ENCODE measurements around the gene CLEC16A. TPM values are rescaled to one million over a fixed set of nuclear protein-coding genes. Genes with fewer than 3 reads are reported as not detected.

Gene CLEC16A
- total and polyA plus RNA-seq, 9 of the 15 experiments (the other 6 are each of a cell fraction or from before 2014, with no cell fraction given): 1.00 to 22.3 (median 10.0) TPM

GRCh38 chr16:10938796-10939648 is 5.3 kb upstream of the CLEC16A start (continued):
- TF ChIP-seq CREBBP (IDR thresholded peaks at IDR 0.05; ENCODE audit: low read depth, low read length): no peak
- no peak for TF ChIP-seq ATF4 (CRISPR knock-in tag; IDR thresholded peaks at IDR 0.05)
- TF ChIP-seq ZNF584 (CRISPR knock-in tag; IDR thresholded peaks at IDR 0.05; ENCODE audit: low read depth): 0 out of 2 replicates have a peak, but pooled peaks have one; percentile 60
- no peak for TF ChIP-seq NCOA2 (IDR thresholded peaks at IDR 0.05; ENCODE audit: partially characterized antibody in 2 of 2)
- peak; percentile 59 for TF ChIP-seq TCF3 (CRISPR knock-in tag; IDR thresholded peaks at IDR 0.05)
- TF ChIP-seq ATF7 (IDR thresholded peaks at IDR 0.05): 0 out of 2 replicates have a peak, but pooled peaks have one; percentile 25
- 0 out of 2 replicates have a peak, but pooled peaks have one; percentile 11 for TF ChIP-seq CREM (IDR thresholded peaks at IDR 0.05; ENCODE audit: low read depth)
- peak; percentile 70; the same call in 1 of the 2 replicates for TF ChIP-seq FOXJ2 (tag; IDR thresholded peaks at IDR 0.05)
- peak; percentile 62 for TF ChIP-seq ARID1B (IDR thresholded peaks at IDR 0.05)
- TF ChIP-seq MEF2A (IDR thresholded peaks at IDR 0.05; ENCODE audit: control insufficient read depth, low read depth, low read length): no peak
- no peak for TF ChIP-seq DPF2 (IDR thresholded peaks at IDR 0.05)
- no peak for TF ChIP-seq ZNF589 (CRISPR knock-in tag; IDR thresholded peaks at IDR 0.05; ENCODE audit: low read depth)
- TF ChIP-seq MYC (IDR thresholded peaks at IDR 0.05; ENCODE audit: low read depth, low read length): 0 out of 2 replicates have a peak, but pooled peaks have one; percentile 17
- TF ChIP-seq MYC (CRISPR knock-in tag; IDR thresholded peaks at IDR 0.05; ENCODE audit: borderline replicate concordance, low read depth): no peak
- peak in 1 of 2 experiments; percentile 38; a peak in 1 of 4 replicates for TF ChIP-seq HDAC1 (IDR thresholded peaks at IDR 0.05)
- 0 out of 2 replicates have a peak, but pooled peaks have one; percentile 21 for TF ChIP-seq FOSL1 (tag; conservative IDR thresholded peaks at IDR 0.05)
- peak; percentile 51; the same call in 1 of the 2 replicates for TF ChIP-seq SOX6 (IDR thresholded peaks at IDR 0.05)
- no peak for TF ChIP-seq ZNF23 (CRISPR knock-in tag; IDR thresholded peaks at IDR 0.05)
- peak; percentile 67 for TF ChIP-seq CBFA2T3 (IDR thresholded peaks at IDR 0.05)
- TF ChIP-seq TEAD4 (IDR thresholded peaks at IDR 0.05; ENCODE audit: low read length): peak; percentile 49; the same call in 1 of the 2 replicates
- TF ChIP-seq TEAD4 (CRISPR knock-in tag; IDR thresholded peaks at IDR 0.05; ENCODE audit: borderline replicate concordance): no peak
- peak; percentile 55 for TF ChIP-seq TAL1 (IDR thresholded peaks at IDR 0.05)
- peak; percentile 73 for TF ChIP-seq BHLHE40 (IDR thresholded peaks at IDR 0.05; ENCODE audit: low read length)
- TF ChIP-seq SMARCB1 (IDR thresholded peaks at IDR 0.05; ENCODE audit: insufficient read length, low read depth): no peak
- TF ChIP-seq GATA2 (CRISPR knock-in tag; IDR thresholded peaks at IDR 0.05): peak; percentile 67
- peak; percentile 51 for TF ChIP-seq ZFX (CRISPR knock-in tag; IDR thresholded peaks at IDR 0.05)
- TF ChIP-seq FOXK2 (conservative IDR thresholded peaks at IDR 0.05 in 1 of 2, IDR thresholded peaks at IDR 0.05 in 1 of 2; ENCODE audit: low read depth in 2 of 2): peak; percentile 43 to 49; a peak in 2 of 4 replicates

Data from K562 (cell line).